Fibroblast of lung (primary cell): Measurements from ENCODE around the gene SHANK3. TPM values are rescaled to one million over a fixed set of nuclear protein-coding genes. Genes with fewer than 3 reads are reported as not detected.

Experiments used
- DNase-seq, 2 donors: peaks; one replicate each; pipeline versions ENCODE4 v3.0.0 to v3.0.0-alpha.2; 2010; ENCODE audit warnings: low read depth in 2 of 2
- H2AFZ ChIP-seq: 2 replicates; pipeline ENCODE4 v1.5.1; 2012; ENCODE audit warnings: low read length, control low read depth, inconsistent platforms
- H3K27ac ChIP-seq: 2 replicates; pipeline ENCODE4 v1.5.1; 2011; ENCODE audit warnings: low read length, control low read depth; ENCODE audit not compliant: insufficient read depth
- H3K27me3 ChIP-seq: 2 replicates; pipeline ENCODE4 v1.5.1; 2011; ENCODE audit warnings: mild to moderate bottlenecking, low read length; ENCODE audit not compliant: control insufficient read depth, insufficient read depth
- H3K36me3 ChIP-seq: 2 replicates; pipeline ENCODE4 v1.5.1; 2011; ENCODE audit warnings: low read length; ENCODE audit not compliant: control insufficient read depth, insufficient read depth
- H3K4me1 ChIP-seq: 2 replicates; pipeline ENCODE4 v1.5.1; 2011; ENCODE audit warnings: low read length; ENCODE audit not compliant: control insufficient read depth, insufficient read depth; ENCODE audit errors: extremely low read depth
- H3K4me2 ChIP-seq: 2 replicates; pipeline ENCODE4 v1.5.1; 2011; ENCODE audit warnings: low read length, control low read depth; ENCODE audit not compliant: insufficient read depth; ENCODE audit errors: extremely low read depth
- H3K4me3 ChIP-seq, 4 experiments: fragments of 200-600 bp in 1 of 4; sonication (generic) in 1 of 4; replicated peaks in 1 of 4; 2 replicates each; pipeline ENCODE4 v1.5.1; 2011 to 2016; ENCODE audit warnings: low read length in 4 of 4, low read depth in 3 of 4, mild to moderate bottlenecking in 3 of 4, control low read depth in 2 of 4, inconsistent platforms in 1 of 4, mixed read lengths in 1 of 4; ENCODE audit not compliant: insufficient read depth in 1 of 4; ENCODE audit errors: control extremely low read depth in 1 of 4
- H3K79me2 ChIP-seq: 2 replicates; pipeline ENCODE4 v1.5.1; 2012; ENCODE audit warnings: mild to moderate bottlenecking, low read length, inconsistent platforms; ENCODE audit not compliant: control insufficient read depth, insufficient read depth
- H3K9ac ChIP-seq: 2 replicates; pipeline ENCODE4 v1.5.1; 2011; ENCODE audit warnings: mild to moderate bottlenecking, low read length, control low read depth; ENCODE audit not compliant: insufficient read depth
- H3K9me3 ChIP-seq: 2 replicates; pipeline ENCODE4 v1.5.1; 2012; ENCODE audit warnings: low read depth, low read length; ENCODE audit not compliant: control insufficient read depth, insufficient read depth
- H4K20me1 ChIP-seq: 2 replicates; pipeline ENCODE4 v1.5.1; 2011; ENCODE audit warnings: low read length; ENCODE audit not compliant: control insufficient read depth, insufficient read depth; ENCODE audit errors: extremely low read depth
- CTCF ChIP-seq, 2 donors: IDR thresholded peaks in 1 of 2; conservative IDR thresholded peaks in 1 of 2; 1 replicate in 1 of 2; 2 replicates in 1 of 2; pipeline ENCODE4 v1.5.1; 2011 to 2012; ENCODE audit warnings: low read length in 2 of 2, control low read depth in 1 of 2, inconsistent platforms in 1 of 2, low read depth in 1 of 2, mild to moderate bottlenecking in 1 of 2
- EZH2 ChIP-seq: IDR thresholded peaks from 2 replicates; pipeline ENCODE4 v1.5.1; 2012; ENCODE audit warnings: low read length, control low read depth, mild to moderate bottlenecking; ENCODE audit errors: missing control alignments
- polyA plus RNA-seq, 2 donors: library from polyadenylated mRNA; depleted of rRNA in 1 of 2; stranded (reverse) in 1 of 2; unstranded in 1 of 2; fragments of >200 nt; gene quantifications; 2 replicates each; pipeline ENCODE4 v1.2.1, GENCODE V29; 2011 to 2012; ENCODE audit warnings: missing spikeins in 1 of 2
- total RNA-seq: library from RNA; depleted of rRNA; stranded (reverse); fragments of >200 nt; gene quantifications from 2 replicates; pipeline ENCODE4 v1.2.1, GENCODE V29; 2014

SHANK3 gene
- total and polyA plus RNA-seq, 2 donors (not counting 1 experiment from before 2014, with no cell fraction given), result 0.17 to 0.33 TPM

DNA sequence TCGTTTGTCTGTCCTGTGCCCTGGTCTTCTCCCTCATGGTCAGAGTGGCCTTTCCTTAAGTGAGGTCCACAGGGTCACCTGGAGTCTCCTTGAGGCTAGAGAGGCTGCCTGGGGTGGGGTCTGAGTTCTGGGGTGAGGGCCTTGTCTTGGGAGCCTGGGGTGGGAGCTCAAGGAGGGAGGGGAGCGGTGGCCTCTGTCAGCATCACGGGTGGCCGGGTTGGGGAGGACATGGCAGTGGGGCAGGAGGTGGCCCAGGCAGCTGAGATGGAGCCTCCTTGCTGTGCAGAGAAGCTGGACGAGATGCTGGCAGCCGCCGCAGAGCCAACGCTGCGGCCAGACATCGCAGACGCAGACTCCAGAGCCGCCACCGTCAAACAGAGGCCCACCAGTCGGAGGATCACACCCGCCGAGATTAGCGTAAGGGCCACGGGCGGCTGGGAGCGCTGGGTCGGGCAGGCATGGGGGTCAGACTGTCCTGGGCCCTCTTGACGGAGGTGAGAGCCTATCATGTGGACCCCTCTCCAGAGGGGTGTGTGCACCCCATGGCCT is 42.1 kb downstream of the SHANK3 start:
- Histone ChIP-seq H3K4me2 (no peak overlapping the region), H4K20me1 (no peaks in the 10 kb centered on the region), H3K4me3 (no peak overlapping the region), H3K27ac (no peak overlapping the region), H3K27me3 (peaks cover 3% of the 10 kb centered on the region), H3K79me2 (no peaks in the 10 kb centered on the region), H3K4me1 (no peaks in the 10 kb centered on the region), H2AFZ (no peak overlapping the region), H3K9me3 (no peaks in the 10 kb centered on the region), H3K9ac (no peak overlapping the region), H3K36me3 (no peaks in the 10 kb centered on the region)
- TF ChIP-seq EZH2 (no peak), CTCF (conservative IDR thresholded peaks at IDR 0.05 in 1 of 2, IDR thresholded peaks at IDR 0.05 in 1 of 2; ENCODE audit: low read depth in 1 of 2, low read length in 2 of 2) (no peak)
- no peak for DNase-seq

- H3K9me3 ChIP-seq, result no peaks in the 10 kb centered on the region
- no peaks in the 10 kb centered on the region for H3K79me2 ChIP-seq
- TF ChIP-seq EZH2, result no peak
- TF ChIP-seq CTCF (conservative IDR thresholded peaks at IDR 0.05 in 1 of 2, IDR thresholded peaks at IDR 0.05 in 1 of 2; ENCODE audit: low read depth in 1 of 2, low read length in 2 of 2), result no peak
- H3K27me3 ChIP-seq, result peaks cover 3% of the 10 kb centered on the region
- no peak overlapping the region for H3K4me2 ChIP-seq
- H2AFZ ChIP-seq, result no peak overlapping the region
- no peak overlapping the region for H3K9ac ChIP-seq
- H3K4me3 ChIP-seq, result no peak overlapping the region
- no peaks in the 10 kb centered on the region for H3K4me1 ChIP-seq
- H3K36me3 ChIP-seq, result no peaks in the 10 kb centered on the region
- H4K20me1 ChIP-seq, result no peaks in the 10 kb centered on the region
- H3K27ac ChIP-seq, result no peak overlapping the region
- no peak for DNase-seq
Observed at GRCh38 chr22:50715250-50715649, 42.6 kb downstream of the SHANK3 start.

- Histone ChIP-seq H3K9me3 (no peaks in the 10 kb centered on the region), H3K4me2 (no peak overlapping the region), H3K4me1 (no peaks in the 10 kb centered on the region), H3K9ac (no peak overlapping the region), H4K20me1 (no peaks in the 10 kb centered on the region), H3K36me3 (no peaks in the 10 kb centered on the region), H3K4me3 (no peak overlapping the region), H3K27ac (no peak overlapping the region), H3K79me2 (no peaks in the 10 kb centered on the region), H2AFZ (no peak overlapping the region), H3K27me3 (peaks cover 3% of the 10 kb centered on the region)
- TF ChIP-seq EZH2, result no peak
- TF ChIP-seq CTCF (conservative IDR thresholded peaks at IDR 0.05 in 1 of 2, IDR thresholded peaks at IDR 0.05 in 1 of 2; ENCODE audit: low read depth in 1 of 2, low read length in 2 of 2), result no peak
- DNase-seq, result no peak
Observed at GRCh38 chr22:50715776-50716175, 43.2 kb downstream of the SHANK3 start.
